GM12873 (cell line): ENCODE results near the gene PHF23.

Experiments
- TF ChIP-seq, protein P1 (sequence below): IDR thresholded peaks from 2 replicates; pipeline ENCODE4 v1.5.1; 2012; ENCODE audit warnings: low read depth, mild to moderate bottlenecking, moderate library complexity, low read length, control low read depth; ENCODE audit not compliant: insufficient read depth; ENCODE audit errors: missing control alignments

Gene PHF23

DNA sequence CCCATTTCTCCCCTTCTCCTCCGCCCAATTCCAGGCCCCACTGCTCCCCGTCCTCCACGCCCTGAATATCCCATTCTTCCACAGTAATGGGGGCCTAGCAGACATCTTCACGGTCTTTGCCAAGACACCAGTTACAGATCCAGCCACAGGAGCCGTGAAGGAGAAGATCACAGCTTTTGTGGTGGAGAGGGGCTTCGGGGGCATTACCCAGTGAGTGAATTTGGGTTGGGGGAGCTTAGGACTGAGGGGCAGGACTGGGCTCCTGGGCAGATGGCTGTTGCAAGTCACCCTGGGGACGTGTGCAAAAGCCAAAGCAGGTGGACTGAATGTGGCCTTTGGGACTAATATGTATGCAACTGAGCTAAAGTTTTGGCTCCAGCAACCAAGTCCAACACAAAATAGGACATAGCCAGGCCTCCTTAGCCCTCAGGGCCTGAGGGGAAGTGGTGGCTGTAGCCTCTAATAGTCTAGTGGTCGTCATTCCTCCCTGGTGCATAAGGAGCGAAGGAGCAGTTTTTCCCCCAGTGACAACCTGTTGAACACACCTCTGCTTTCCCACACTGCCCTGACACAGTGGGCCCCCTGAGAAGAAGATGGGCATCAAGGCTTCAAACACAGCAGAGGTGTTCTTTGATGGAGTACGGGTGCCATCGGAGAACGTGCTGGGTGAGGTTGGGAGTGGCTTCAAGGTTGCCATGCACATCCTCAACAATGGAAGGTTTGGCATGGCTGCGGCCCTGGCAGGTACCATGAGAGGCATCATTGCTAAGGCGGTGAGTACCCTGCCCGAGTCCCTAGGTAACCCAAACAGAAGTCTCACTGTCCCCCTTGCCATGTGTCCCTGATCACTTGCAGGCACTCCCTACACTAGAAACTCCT is 16.9 kb downstream of the PHF23 start:
- TF ChIP-seq, protein P1, sequence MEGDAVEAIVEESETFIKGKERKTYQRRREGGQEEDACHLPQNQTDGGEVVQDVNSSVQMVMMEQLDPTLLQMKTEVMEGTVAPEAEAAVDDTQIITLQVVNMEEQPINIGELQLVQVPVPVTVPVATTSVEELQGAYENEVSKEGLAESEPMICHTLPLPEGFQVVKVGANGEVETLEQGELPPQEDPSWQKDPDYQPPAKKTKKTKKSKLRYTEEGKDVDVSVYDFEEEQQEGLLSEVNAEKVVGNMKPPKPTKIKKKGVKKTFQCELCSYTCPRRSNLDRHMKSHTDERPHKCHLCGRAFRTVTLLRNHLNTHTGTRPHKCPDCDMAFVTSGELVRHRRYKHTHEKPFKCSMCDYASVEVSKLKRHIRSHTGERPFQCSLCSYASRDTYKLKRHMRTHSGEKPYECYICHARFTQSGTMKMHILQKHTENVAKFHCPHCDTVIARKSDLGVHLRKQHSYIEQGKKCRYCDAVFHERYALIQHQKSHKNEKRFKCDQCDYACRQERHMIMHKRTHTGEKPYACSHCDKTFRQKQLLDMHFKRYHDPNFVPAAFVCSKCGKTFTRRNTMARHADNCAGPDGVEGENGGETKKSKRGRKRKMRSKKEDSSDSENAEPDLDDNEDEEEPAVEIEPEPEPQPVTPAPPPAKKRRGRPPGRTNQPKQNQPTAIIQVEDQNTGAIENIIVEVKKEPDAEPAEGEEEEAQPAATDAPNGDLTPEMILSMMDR: no peak

DNA sequence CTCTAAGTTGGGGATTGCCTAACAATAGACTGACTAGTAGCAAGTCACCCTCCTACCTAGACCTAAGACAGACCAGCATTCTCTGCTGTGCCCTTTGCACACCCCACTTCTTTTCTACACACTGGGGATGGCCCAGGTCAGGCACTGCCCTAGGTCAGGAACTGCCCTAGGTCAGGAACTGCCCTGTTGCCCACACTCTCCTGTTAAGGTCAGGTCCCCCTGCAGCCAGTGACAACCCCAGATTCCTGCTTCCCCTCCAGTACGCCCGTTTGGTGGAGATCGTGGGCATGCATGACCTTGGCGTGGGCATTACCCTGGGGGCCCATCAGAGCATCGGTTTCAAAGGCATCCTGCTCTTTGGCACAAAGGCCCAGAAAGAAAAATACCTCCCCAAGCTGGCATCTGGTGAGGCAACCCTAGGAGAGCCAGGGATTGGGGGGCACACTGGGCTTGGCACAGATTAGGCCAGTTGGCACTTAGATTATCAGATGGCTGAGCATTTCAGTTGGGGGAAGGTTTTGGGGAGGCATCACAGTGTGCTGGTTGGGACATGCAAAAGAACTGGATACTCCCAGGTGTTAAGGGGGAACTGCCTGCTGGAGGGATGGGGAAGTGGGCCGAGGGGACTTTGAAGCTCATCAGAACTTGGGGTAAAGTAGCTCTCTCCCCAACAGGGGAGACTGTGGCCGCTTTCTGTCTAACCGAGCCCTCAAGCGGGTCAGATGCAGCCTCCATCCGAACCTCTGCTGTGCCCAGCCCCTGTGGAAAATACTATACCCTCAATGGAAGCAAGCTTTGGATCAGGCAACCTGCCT is 17.8 kb downstream of the PHF23 start:
- TF ChIP-seq, protein P1: no peak

DNA sequence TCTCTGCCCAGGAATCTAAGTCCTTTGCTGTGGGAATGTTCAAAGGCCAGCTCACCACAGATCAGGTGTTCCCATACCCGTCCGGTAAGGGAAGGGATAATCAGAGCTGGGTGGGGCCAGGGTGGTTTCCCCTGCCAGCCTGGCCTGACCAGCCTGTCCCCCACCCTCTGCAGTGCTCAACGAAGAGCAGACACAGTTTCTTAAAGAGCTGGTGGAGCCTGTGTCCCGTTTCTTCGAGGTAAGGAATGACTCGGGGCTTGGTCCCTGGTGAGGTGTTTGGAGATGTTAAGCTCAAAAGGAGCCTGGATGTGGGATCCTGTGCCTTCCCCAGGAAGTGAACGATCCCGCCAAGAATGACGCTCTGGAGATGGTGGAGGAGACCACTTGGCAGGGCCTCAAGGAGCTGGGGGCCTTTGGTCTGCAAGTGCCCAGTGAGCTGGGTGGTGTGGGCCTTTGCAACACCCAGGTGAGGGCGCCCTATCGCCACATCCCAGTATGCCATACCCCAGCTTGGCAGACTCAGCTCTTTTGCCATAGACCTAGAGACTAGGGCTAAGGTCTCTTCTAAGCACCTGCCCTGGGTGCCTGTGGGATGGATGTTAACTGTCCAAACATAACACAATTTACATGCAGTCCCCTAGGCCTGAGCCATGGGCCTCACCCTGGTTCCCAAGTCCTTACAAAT is 18.5 kb downstream of the PHF23 start:
- TF ChIP-seq, protein P1: peak; percentile 71

DNA sequence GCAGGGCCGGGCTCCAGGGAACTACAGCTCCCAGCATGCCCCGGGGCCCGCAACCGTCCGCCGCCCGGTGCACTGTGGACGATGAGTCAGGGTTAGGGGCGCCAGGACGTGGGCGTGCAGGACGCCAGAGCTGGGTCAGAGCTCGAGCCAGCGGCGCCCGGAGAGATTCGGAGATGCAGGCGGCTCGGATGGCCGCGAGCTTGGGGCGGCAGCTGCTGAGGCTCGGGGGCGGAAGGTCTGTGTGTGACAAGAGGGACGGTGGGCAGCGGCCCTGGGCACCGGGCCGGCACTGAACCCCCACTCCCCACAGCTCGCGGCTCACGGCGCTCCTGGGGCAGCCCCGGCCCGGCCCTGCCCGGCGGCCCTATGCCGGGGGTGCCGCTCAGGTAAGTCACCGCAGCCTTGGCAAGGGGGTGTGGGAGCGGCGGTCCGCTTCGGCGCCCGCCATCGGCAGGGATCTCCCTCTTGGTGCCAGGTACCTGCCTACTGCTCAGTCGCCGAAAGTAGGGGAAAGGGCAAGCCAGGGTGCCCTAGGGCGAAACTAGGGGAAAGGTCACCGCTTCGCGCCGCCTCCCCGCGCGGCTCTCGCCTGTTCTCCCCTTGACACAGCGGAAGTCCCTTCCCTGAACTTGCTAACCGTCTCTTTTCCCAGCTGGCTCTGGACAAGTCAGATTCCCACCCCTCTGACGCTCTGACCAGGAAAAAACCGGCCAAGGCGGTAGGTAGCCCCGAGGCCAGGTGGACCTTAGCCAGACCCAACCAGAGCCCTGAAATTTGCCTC is 19.3 kb downstream of the PHF23 start, which contains the start of the genes ACADVL and DLG4:
Gene ACADVL, plus strand, starts transcription at position 127 of the 781 bp plus-strand sequence. Its CDS starts 47 bp downstream, at position 174.
Gene DLG4, minus strand, starts transcription at position 25 of the 781 bp plus-strand sequence.
- TF ChIP-seq, protein P1: no peak

DNA sequence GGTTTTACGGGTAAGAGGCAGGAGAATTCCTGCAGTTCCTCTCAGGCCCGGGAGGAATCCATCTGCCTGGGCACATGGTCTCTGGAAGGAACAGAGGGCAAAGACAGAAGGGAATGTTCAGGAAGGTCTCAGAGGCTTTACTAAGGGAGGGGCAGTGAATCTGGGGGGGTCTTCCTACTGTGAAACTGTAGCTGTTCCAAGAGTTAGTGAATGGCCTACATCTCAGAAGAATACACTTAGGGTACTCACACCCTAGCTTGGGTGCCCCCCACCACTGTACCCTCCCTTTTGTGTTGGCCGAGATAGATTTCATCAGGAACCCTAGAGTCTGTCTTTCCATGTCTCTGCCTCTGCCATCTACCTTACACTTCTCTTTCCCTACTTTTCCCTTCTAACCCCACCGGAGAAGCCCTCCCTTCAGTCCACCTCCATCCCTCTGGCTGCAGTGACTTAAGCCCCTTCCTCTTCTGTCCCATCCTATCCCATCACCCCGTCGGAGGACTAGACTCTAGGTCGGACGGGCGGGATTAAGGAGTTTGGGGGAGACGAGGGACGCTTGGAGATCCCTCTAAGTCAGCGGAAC is 19.9 kb downstream of the PHF23 start:
- TF ChIP-seq, protein P1: no peak

DNA sequence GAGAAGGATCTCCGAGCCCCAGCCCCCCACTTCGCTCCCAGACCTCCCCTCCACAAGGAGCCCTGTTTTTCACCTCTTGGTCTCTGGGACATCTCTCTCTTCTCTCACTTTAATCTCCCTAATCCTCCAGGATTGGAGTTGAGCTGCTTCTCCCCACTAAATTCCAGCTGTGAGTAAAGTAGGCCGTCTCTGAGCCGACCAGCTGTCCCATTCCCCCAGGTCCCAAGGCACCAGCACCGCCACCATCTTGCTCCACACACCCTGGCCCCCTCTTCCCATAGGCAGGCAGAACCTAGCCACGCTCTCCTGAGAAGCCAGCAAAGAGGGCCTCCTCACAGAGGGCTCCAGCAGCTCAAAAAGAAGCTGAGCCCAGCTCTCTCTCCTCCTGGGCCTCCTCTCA is 20.5 kb downstream of the PHF23 start:
- TF ChIP-seq, protein P1: no peak
